Stomach smooth muscle (tissue), 2 donors: Measurements from ENCODE around the gene DNAL1.

Experiments used
- H3K27ac ChIP-seq: one replicate; pipeline ENCODE4 v1.7.0; 2013; ENCODE audit warnings: mild to moderate bottlenecking, low read length, inconsistent platforms
- H3K27me3 ChIP-seq, 2 donors: one replicate each; pipeline ENCODE4 v1.7.0; 2013; ENCODE audit warnings: low read length in 2 of 2; ENCODE audit not compliant: insufficient read depth in 2 of 2, control insufficient read depth in 1 of 2
- H3K36me3 ChIP-seq, 2 donors: one replicate each; pipeline ENCODE4 v1.7.0; 2013; ENCODE audit warnings: low read length in 2 of 2; ENCODE audit not compliant: control insufficient read depth in 2 of 2, insufficient read depth in 2 of 2
- H3K4me1 ChIP-seq: one replicate; pipeline ENCODE4 v1.7.0; 2013; ENCODE audit warnings: low read length; ENCODE audit not compliant: control insufficient read depth, insufficient read depth
- H3K4me3 ChIP-seq, 2 donors: one replicate each; pipeline ENCODE4 v1.7.0; 2013; ENCODE audit warnings: low read length in 2 of 2
- H3K9ac ChIP-seq, 2 donors: one replicate each; pipeline ENCODE4 v1.7.0; 2013; ENCODE audit warnings: low read length in 2 of 2, mild to moderate bottlenecking in 1 of 2
- H3K9me3 ChIP-seq, 2 donors: one replicate each; pipeline ENCODE4 v1.7.0; 2013; ENCODE audit warnings: low read length in 2 of 2; ENCODE audit not compliant: control insufficient read depth in 2 of 2
- donor health status: healthy.
- donor health status: Pancreatic carcinoma.

The DNAL1 gene

GRCh38 chr14:73644531-73645247 lies at the start of gene DNAL1:
DNAL1 (plus strand) TSS chr14:73644986; CDS start chr14:73645040, 54 bp downstream.
- H3K9ac ChIP-seq, result peak within 1 kb of the TSS; percentile 83 to 92
- H3K27ac ChIP-seq, result peak within 1 kb of the TSS; percentile 88
- peaks cover 12% of the 10 kb centered on the region for H3K4me1 ChIP-seq
- no peaks in the 10 kb centered on the region for H3K9me3 ChIP-seq
- H3K36me3 ChIP-seq, result no peaks in the 10 kb centered on the region
- H3K4me3 ChIP-seq, result peak within 1 kb of the TSS; percentile 88 to 97
- H3K27me3 ChIP-seq, result no peaks in the 10 kb centered on the region

- no peaks in the 10 kb centered on the region for H3K4me1 ChIP-seq
- H3K9ac ChIP-seq, result no peak overlapping the region
- H3K27ac ChIP-seq, result no peak overlapping the region
- H3K36me3 ChIP-seq, result no peaks in the 10 kb centered on the region
- no peak overlapping the region for H3K4me3 ChIP-seq
- H3K9me3 ChIP-seq, result no peaks in the 10 kb centered on the region
- H3K27me3 ChIP-seq, result no peaks in the 10 kb centered on the region
Measured at GRCh38 chr14:73599499-73599898, 45.3 kb upstream of the DNAL1 start.

- Histone ChIP-seq H3K9me3 (no peaks in the 10 kb centered on the region), H3K4me1 (no peaks in the 10 kb centered on the region), H3K4me3 (no peak overlapping the region), H3K27ac (no peak overlapping the region), H3K36me3 (no peaks in the 10 kb centered on the region), H3K27me3 (no peaks in the 10 kb centered on the region), H3K9ac (no peak overlapping the region)
Measured at GRCh38 chr14:73602994-73603393, 41.8 kb upstream of the DNAL1 start.

GRCh38 chr14:73606271-73606670 lies 38.5 kb upstream of the DNAL1 start:
- Histone ChIP-seq H3K9ac (no peak overlapping the region), H3K27ac (no peak overlapping the region), H3K9me3 (no peaks in the 10 kb centered on the region), H3K4me1 (no peaks in the 10 kb centered on the region), H3K36me3 (no peaks in the 10 kb centered on the region), H3K4me3 (no peak overlapping the region), H3K27me3 (no peaks in the 10 kb centered on the region)

- no peak overlapping the region for H3K4me3 ChIP-seq
- no peaks in the 10 kb centered on the region for H3K9me3 ChIP-seq
- H3K27ac ChIP-seq, result no peak overlapping the region
- no peaks in the 10 kb centered on the region for H3K36me3 ChIP-seq
- no peak overlapping the region for H3K9ac ChIP-seq
- no peaks in the 10 kb centered on the region for H3K27me3 ChIP-seq
- H3K4me1 ChIP-seq, result peaks cover 4% of the 10 kb centered on the region
Measured at GRCh38 chr14:73607241-73607640, 37.5 kb upstream of the DNAL1 start.

- Histone ChIP-seq H3K27me3 (no peaks in the 10 kb centered on the region), H3K4me3 (no peak overlapping the region), H3K9ac (no peak overlapping the region), H3K4me1 (peaks cover 4% of the 10 kb centered on the region), H3K36me3 (no peaks in the 10 kb centered on the region), H3K9me3 (no peaks in the 10 kb centered on the region), H3K27ac (no peak overlapping the region)
Measured at GRCh38 chr14:73610687-73611086, 34.1 kb upstream of the DNAL1 start.

- Histone ChIP-seq H3K4me3 (peak within 1 kb of the TSS; percentile 78), H3K27me3 (no peaks in the 10 kb centered on the region), H3K9ac (peak within 1 kb of the TSS; percentile 58 to 70), H3K36me3 (no peaks in the 10 kb centered on the region), H3K9me3 (no peaks in the 10 kb centered on the region), H3K4me1 (peaks cover 4% of the 10 kb centered on the region), H3K27ac (peak within 1 kb of the TSS; percentile 66)
Measured at GRCh38 chr14:73612339-73613045, 32.3 kb upstream of the DNAL1 start, which contains the start of gene ACOT6. ACOT6 (plus strand) TSS chr14:73612517; CDS start chr14:73612572, 55 bp downstream.

- Histone ChIP-seq H3K4me1 (peaks cover 4% of the 10 kb centered on the region), H3K4me3 (peak overlapping the region; percentile 78), H3K9ac (peak overlapping the region; percentile 58 to 70), H3K36me3 (no peaks in the 10 kb centered on the region), H3K27me3 (no peaks in the 10 kb centered on the region), H3K27ac (peak overlapping the region; percentile 66), H3K9me3 (no peaks in the 10 kb centered on the region)
Measured at GRCh38 chr14:73613046-73613383, 31.8 kb upstream of the DNAL1 start.

GRCh38 chr14:73613419-73613963 lies 31.3 kb upstream of the DNAL1 start:
- no peaks in the 10 kb centered on the region for H3K9me3 ChIP-seq
- H3K9ac ChIP-seq, result no peak overlapping the region
- H3K27ac ChIP-seq, result no peak overlapping the region
- no peaks in the 10 kb centered on the region for H3K27me3 ChIP-seq
- H3K36me3 ChIP-seq, result no peaks in the 10 kb centered on the region
- H3K4me3 ChIP-seq, result peak overlapping the region; percentile 78
- peaks cover 4% of the 10 kb centered on the region for H3K4me1 ChIP-seq

- no peak overlapping the region for H3K9ac ChIP-seq
- H3K9me3 ChIP-seq, result no peaks in the 10 kb centered on the region
- no peaks in the 10 kb centered on the region for H3K27me3 ChIP-seq
- H3K4me3 ChIP-seq, result no peak overlapping the region
- H3K27ac ChIP-seq, result no peak overlapping the region
- peaks cover 4% of the 10 kb centered on the region for H3K4me1 ChIP-seq
- H3K36me3 ChIP-seq, result no peaks in the 10 kb centered on the region
Measured at GRCh38 chr14:73616831-73617230, 28.0 kb upstream of the DNAL1 start.

GRCh38 chr14:73619524-73619923 lies 25.3 kb upstream of the DNAL1 start:
- no peak overlapping the region for H3K4me3 ChIP-seq
- no peaks in the 10 kb centered on the region for H3K36me3 ChIP-seq
- H3K27me3 ChIP-seq, result no peaks in the 10 kb centered on the region
- no peaks in the 10 kb centered on the region for H3K4me1 ChIP-seq
- H3K9me3 ChIP-seq, result no peaks in the 10 kb centered on the region
- no peak overlapping the region for H3K9ac ChIP-seq
- no peak overlapping the region for H3K27ac ChIP-seq
